Measurements from ENCODE around the gene ECE1. TPM values are rescaled to one million over a fixed set of nuclear protein-coding genes. Genes with fewer than 3 reads are reported as not detected.

The ECE1 gene
- total RNA-seq, 4 donors from 2014 or later: 45.6 to 175 (median 59.1) TPM

DNA sequence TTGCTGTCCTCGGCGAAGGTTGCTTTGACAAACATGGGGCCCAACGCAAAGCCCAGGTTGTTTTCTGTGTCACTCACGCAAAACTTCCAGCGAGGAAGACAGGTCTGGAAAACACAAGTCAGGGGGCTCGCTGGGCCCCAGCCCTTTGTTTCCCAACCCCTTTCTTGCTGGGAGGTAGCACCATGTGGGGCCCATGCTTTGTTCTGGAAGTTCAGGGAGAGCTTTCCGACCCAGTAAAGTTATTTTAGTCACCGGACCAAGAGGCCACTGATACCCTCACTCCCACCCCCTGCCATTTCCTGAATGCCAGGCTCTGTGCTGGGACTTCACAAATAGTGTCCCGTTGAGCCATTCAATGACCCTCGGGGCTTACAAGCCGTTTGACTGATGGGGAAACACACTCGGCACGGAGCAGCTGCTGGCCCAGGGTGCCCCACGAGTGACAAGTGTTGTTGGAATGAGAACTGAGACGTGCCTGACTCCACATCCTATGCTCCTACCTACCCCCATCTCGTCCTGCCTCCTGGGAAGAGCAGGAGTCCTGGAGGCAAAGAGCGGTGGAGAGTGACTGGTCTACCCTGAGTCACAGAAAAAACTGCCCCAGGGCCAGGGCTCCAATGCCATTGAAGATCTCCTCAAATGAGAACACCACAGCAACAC lies 52.0 kb downstream of the ECE1 start:
- H3K36me3 ChIP-seq: no peaks in the 10 kb centered on the region
- no peak overlapping the region for H3K27ac ChIP-seq
- no peaks in the 10 kb centered on the region for H3K4me1 ChIP-seq
- no peak for DNase-seq
- H3K4me3 ChIP-seq: no peak overlapping the region
- no peak for TF ChIP-seq POLR2A (IDR thresholded peaks at IDR 0.05)
- TF ChIP-seq, protein P1, sequence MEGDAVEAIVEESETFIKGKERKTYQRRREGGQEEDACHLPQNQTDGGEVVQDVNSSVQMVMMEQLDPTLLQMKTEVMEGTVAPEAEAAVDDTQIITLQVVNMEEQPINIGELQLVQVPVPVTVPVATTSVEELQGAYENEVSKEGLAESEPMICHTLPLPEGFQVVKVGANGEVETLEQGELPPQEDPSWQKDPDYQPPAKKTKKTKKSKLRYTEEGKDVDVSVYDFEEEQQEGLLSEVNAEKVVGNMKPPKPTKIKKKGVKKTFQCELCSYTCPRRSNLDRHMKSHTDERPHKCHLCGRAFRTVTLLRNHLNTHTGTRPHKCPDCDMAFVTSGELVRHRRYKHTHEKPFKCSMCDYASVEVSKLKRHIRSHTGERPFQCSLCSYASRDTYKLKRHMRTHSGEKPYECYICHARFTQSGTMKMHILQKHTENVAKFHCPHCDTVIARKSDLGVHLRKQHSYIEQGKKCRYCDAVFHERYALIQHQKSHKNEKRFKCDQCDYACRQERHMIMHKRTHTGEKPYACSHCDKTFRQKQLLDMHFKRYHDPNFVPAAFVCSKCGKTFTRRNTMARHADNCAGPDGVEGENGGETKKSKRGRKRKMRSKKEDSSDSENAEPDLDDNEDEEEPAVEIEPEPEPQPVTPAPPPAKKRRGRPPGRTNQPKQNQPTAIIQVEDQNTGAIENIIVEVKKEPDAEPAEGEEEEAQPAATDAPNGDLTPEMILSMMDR (IDR thresholded peaks at IDR 0.05): no peak
- no peaks in the 10 kb centered on the region for H3K27me3 ChIP-seq
- H3K9me3 ChIP-seq: no peaks in the 10 kb centered on the region
- intact Hi-C loops (cut with DNase I; ENCODE audit: low total_unique reads): no loop called here

DNA sequence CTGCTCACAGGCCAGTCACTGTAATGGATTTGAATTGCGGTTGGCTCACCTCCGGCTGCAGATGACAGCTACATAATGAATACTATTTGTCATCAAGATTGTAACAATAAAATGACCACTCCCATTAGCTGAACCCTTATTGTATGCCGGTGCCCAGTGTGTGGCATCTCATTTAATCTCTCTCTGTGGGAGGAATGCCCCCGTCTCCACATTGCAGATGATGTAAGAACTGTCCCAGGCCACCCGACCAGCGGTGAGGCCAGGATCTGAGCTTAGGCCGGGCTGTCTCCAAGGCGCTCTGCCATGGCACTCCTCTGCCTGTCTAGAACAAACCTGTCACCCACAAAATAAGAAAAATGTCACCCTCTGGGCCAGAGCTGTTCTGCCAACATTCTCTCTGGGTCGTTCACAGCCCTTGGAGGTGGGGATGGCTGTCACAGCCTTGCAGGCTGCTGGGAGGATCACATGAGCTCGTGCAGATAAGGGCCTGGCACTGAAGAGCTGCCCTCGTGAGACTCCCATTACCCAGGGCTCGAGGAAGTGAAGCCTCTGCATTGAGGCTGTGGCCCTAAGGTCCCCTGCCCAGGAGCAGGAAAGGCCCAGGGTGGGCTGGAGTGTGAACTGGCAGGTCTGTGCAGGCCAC lies 52.7 kb downstream of the ECE1 start:
- intact Hi-C loops (cut with DNase I; ENCODE audit: low total_unique reads): no loop called here
- DNase-seq: no peak
- TF ChIP-seq, protein P1 (IDR thresholded peaks at IDR 0.05): no peak
- TF ChIP-seq POLR2A (IDR thresholded peaks at IDR 0.05): no peak
- H3K4me3 ChIP-seq: no peak overlapping the region
- no peaks in the 10 kb centered on the region for H3K36me3 ChIP-seq
- H3K4me1 ChIP-seq: no peaks in the 10 kb centered on the region
- H3K9me3 ChIP-seq: no peaks in the 10 kb centered on the region
- H3K27ac ChIP-seq: no peak overlapping the region
- no peaks in the 10 kb centered on the region for H3K27me3 ChIP-seq

DNA sequence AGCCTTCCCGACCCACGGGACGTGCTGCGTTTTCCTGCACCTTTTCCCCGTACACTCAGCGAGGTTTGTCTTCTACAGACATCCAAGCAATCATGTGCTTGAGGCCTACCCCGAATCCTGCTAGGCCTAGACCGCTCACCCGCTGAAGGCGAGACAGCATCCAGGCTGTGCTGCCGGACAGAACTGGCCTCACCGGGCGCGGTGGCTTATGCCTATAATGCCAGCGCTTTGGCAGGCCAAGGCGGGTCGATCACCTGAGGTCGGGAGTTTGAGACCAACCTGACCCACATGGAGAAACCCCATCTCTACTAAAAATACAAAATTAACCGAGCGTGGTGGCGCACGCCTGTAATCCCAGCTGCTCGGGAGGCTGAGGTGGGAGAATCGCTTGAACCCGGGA lies 54.1 kb downstream of the ECE1 start:
- Histone ChIP-seq H3K4me3 (no peak overlapping the region), H3K27ac (no peak overlapping the region), H3K4me1 (no peaks in the 10 kb centered on the region), H3K36me3 (no peaks in the 10 kb centered on the region), H3K27me3 (no peaks in the 10 kb centered on the region), H3K9me3 (no peaks in the 10 kb centered on the region)
- TF ChIP-seq, protein P1 (IDR thresholded peaks at IDR 0.05): no peak
- no peak for TF ChIP-seq POLR2A (IDR thresholded peaks at IDR 0.05)
- DNase-seq: no peak
- intact Hi-C loops (cut with DNase I; ENCODE audit: low total_unique reads): no loop called here

DNA sequence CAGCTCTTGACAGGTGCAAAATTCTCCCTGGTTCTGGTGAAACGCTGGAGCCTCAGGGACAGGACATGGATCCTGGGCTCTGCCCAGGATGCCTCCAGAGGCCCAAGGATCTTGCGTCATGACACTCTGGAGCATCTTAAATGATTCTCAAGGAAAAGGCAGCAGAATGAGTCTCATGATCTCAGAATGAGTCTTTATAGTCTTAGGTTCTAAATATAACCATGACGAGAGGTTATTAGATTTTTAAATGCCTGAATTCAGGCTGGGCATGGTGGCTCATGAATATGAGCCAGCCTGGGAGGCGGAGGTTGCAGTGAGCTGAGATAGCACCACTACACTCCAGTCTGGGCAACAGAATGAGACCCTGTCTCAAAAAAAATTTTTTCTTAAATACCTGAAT lies 55.5 kb downstream of the ECE1 start:
- H3K4me3 ChIP-seq: no peak overlapping the region
- H3K27ac ChIP-seq: no peak overlapping the region
- intact Hi-C loops (cut with DNase I; ENCODE audit: low total_unique reads): loop anchor here (5.0 kb wide), 1 partner anchor 133 kb away; no protein-coding TSS in a partner anchor
- H3K36me3 ChIP-seq: no peaks in the 10 kb centered on the region
- DNase-seq: no peak
- H3K4me1 ChIP-seq: no peaks in the 10 kb centered on the region
- H3K27me3 ChIP-seq: no peaks in the 10 kb centered on the region
- H3K9me3 ChIP-seq: no peaks in the 10 kb centered on the region
- TF ChIP-seq POLR2A (IDR thresholded peaks at IDR 0.05): no peak
- TF ChIP-seq, protein P1 (IDR thresholded peaks at IDR 0.05): no peak

DNA sequence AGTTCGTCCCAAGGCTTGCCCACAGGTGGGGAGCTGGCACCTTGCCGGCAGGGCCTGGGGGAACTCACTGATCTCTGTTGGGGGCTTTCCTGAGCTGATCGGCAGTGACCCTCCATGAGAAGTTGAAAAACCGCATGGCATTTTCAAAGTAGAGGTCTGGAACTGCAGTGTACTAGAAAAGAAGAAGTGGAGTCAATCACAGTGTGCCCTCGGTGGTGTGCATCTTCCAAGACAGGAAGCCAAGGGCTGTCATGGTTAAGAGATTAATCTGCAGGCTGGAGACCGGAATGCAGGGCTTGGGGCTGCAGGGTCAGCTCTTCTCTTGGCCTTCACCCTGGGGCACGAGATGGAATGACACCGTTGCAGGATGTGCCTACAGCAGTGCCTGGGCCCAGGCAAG lies 56.8 kb downstream of the ECE1 start:
- H3K4me3 ChIP-seq: no peak overlapping the region
- no peaks in the 10 kb centered on the region for H3K4me1 ChIP-seq
- DNase-seq: no peak
- H3K27ac ChIP-seq: no peak overlapping the region
- no peaks in the 10 kb centered on the region for H3K36me3 ChIP-seq
- no peak for TF ChIP-seq POLR2A (IDR thresholded peaks at IDR 0.05)
- TF ChIP-seq, protein P1 (IDR thresholded peaks at IDR 0.05): no peak
- intact Hi-C loops (cut with DNase I; ENCODE audit: low total_unique reads): loop anchor here (5.0 kb wide), 1 partner anchor 134 kb away; no protein-coding TSS in a partner anchor
- H3K9me3 ChIP-seq: no peaks in the 10 kb centered on the region
- no peaks in the 10 kb centered on the region for H3K27me3 ChIP-seq

All from uterus (tissue), 4 donors.